IMR-90 (cell line): ENCODE results near the gene GNAZ. TPM values are rescaled to one million over a fixed set of nuclear protein-coding genes. Genes with fewer than 3 reads are reported as not detected.

Experiments used
- ATAC-seq: fragments of 200-7000 bp; cut with Tn5 transposase; 2 replicates; pipeline ENCODE4 v1.9.1; 2020; ENCODE audit warnings: low read depth, mild to moderate bottlenecking, moderate library complexity
- BruUV-seq: library from RNA; stranded (reverse); fragments of 400-500 nt; replicated peaks from 2 replicates; lab custom pipeline; 2021; lab: Mats Ljungman, UMichigan
- CTCF ChIA-PET: fragments of 300-600 bp; formaldehyde crosslinking; extraction: SDS; loops from one replicate; lab custom pipeline; 2021; ENCODE audit warnings: antibody characterized with exemption; lab: Yijun Ruan, JAX
- POLR2A ChIA-PET: fragments of 300-600 bp; sonication (Branson Sonifier 250); formaldehyde crosslinking; loops from one replicate; lab custom pipeline; 2022; ENCODE audit warnings: antibody characterized with exemption; ENCODE audit not compliant: unreplicated experiment; lab: Charles Lee
- DNase-seq: peaks from one replicate; pipeline ENCODE4 v3.0.0; 2013
- H2AFZ ChIP-seq: replicated peaks from 2 replicates; pipeline ENCODE3; 2013; ENCODE audit warnings: low read length, mild to moderate bottlenecking; ENCODE audit not compliant: poor library complexity
- H2AK5ac ChIP-seq: 2 replicates; pipeline ENCODE4 v1.6.1; 2013; ENCODE audit warnings: low read depth, low read length, inconsistent platforms
- H2AK9ac ChIP-seq: replicated peaks from 2 replicates; pipeline ENCODE3; 2013; ENCODE audit warnings: mild to moderate bottlenecking, low read depth, low read length, moderate library complexity; ENCODE audit not compliant: poor library complexity
- H2BK120ac ChIP-seq: 2 replicates; pipeline ENCODE4 v1.6.1; 2013; ENCODE audit warnings: low read depth, low read length, inconsistent platforms
- H2BK15ac ChIP-seq: 3 replicates; pipeline ENCODE4 v1.6.1; 2013; ENCODE audit warnings: low read depth, low read length, inconsistent platforms
- H2BK20ac ChIP-seq: 2 replicates; pipeline ENCODE4 v1.6.1; 2013; ENCODE audit warnings: low read depth, mild to moderate bottlenecking, inconsistent platforms, low read length, moderate library complexity
- H2BK5ac ChIP-seq: 2 replicates; pipeline ENCODE4 v1.6.1; 2013; ENCODE audit warnings: mild to moderate bottlenecking, low read depth, low read length, inconsistent platforms; ENCODE audit not compliant: poor library complexity, severe bottlenecking
- H3K14ac ChIP-seq: replicated peaks from 2 replicates; pipeline ENCODE4 v1.6.1; 2013; ENCODE audit warnings: low read depth, low read length, inconsistent platforms
- H3K18ac ChIP-seq: 2 replicates; pipeline ENCODE4 v1.6.1; 2013; ENCODE audit warnings: low read depth, low read length, control low read depth
- H3K23ac ChIP-seq: 2 replicates; pipeline ENCODE4 v1.6.1; 2013; ENCODE audit warnings: low read depth, low read length, inconsistent platforms
- H3K27ac ChIP-seq: 2 replicates; pipeline ENCODE4 v1.5.1; 2013; ENCODE audit warnings: mild to moderate bottlenecking, control low read depth, low read length; ENCODE audit not compliant: insufficient read depth
- H3K27me3 ChIP-seq: 2 replicates; pipeline ENCODE4 v1.6.1; 2013; ENCODE audit warnings: low read length; ENCODE audit not compliant: control insufficient read depth, insufficient read depth
- H3K36me3 ChIP-seq: 2 replicates; pipeline ENCODE4 v1.6.1; 2013; ENCODE audit warnings: low read length, mixed read lengths; ENCODE audit not compliant: control insufficient read depth, insufficient read depth
- H3K4ac ChIP-seq: 2 replicates; pipeline ENCODE4 v1.6.1; 2013; ENCODE audit warnings: low read depth, low read length, inconsistent platforms
- H3K4me1 ChIP-seq: 2 replicates; pipeline ENCODE4 v1.6.1; 2013; ENCODE audit warnings: low read length, mixed read lengths; ENCODE audit not compliant: control insufficient read depth, insufficient read depth
- H3K4me2 ChIP-seq: 2 replicates; pipeline ENCODE4 v1.6.1; 2013; ENCODE audit warnings: low read depth, mild to moderate bottlenecking, control low read depth, low read length, moderate library complexity
- H3K4me3 ChIP-seq: 2 replicates; pipeline ENCODE4 v1.5.1; 2013; ENCODE audit warnings: low read depth, mild to moderate bottlenecking, control low read depth, low read length, moderate library complexity; ENCODE audit not compliant: insufficient read depth
- H3K56ac ChIP-seq: 2 replicates; pipeline ENCODE4 v1.6.1; 2013; ENCODE audit warnings: low read length, inconsistent platforms; ENCODE audit not compliant: insufficient read depth; ENCODE audit errors: extremely low read depth
- H3K79me1 ChIP-seq, 2 experiments: 2 replicates each; pipeline ENCODE4 v1.6.1; 2013; ENCODE audit warnings: low read length in 2 of 2, inconsistent platforms in 1 of 2, low read depth in 1 of 2
- H3K9ac ChIP-seq: 2 replicates; pipeline ENCODE4 v1.6.1; 2013; ENCODE audit warnings: low read depth, low read length, control low read depth
- H3K9me1 ChIP-seq: 2 replicates; pipeline ENCODE4 v1.6.1; 2013; ENCODE audit warnings: low read length, inconsistent platforms; ENCODE audit not compliant: insufficient read depth
- H3K9me3 ChIP-seq: 2 replicates; pipeline ENCODE4 v1.6.1; 2013; ENCODE audit warnings: low read length; ENCODE audit not compliant: control insufficient read depth, insufficient read depth
- H4K20me1 ChIP-seq: 2 replicates; pipeline ENCODE4 v1.6.1; 2013; ENCODE audit warnings: low read length, inconsistent platforms; ENCODE audit not compliant: insufficient read depth
- H4K5ac ChIP-seq: 2 replicates; pipeline ENCODE4 v1.6.1; 2013; ENCODE audit warnings: mild to moderate bottlenecking, low read depth, low read length, control low read depth
- H4K8ac ChIP-seq, 2 experiments: 2 replicates each; pipeline ENCODE4 v1.6.1; 2013; ENCODE audit warnings: low read depth in 2 of 2, low read length in 2 of 2, control low read depth in 1 of 2, inconsistent platforms in 1 of 2
- H4K91ac ChIP-seq: 2 replicates; pipeline ENCODE4 v1.6.1; 2013; ENCODE audit warnings: low read depth, low read length, inconsistent platforms; ENCODE audit not compliant: insufficient read depth
- BHLHE40 ChIP-seq: fragments of 150-350 bp; IDR thresholded peaks from 2 replicates; pipeline ENCODE4 v1.6.1; 2016; ENCODE audit warnings: mild to moderate bottlenecking, low read depth, low read length
- CEBPB ChIP-seq: IDR thresholded peaks from 2 replicates; pipeline ENCODE4 v1.6.1; 2012; ENCODE audit warnings: low read depth, low read length, improper control_type of control experiment
- CTCF ChIP-seq: conservative IDR thresholded peaks from 2 replicates; pipeline ENCODE4 v1.5.1; 2012; ENCODE audit warnings: mild to moderate bottlenecking, low read depth, low read length, improper control_type of control experiment
- ELK1 ChIP-seq: fragments of 150-350 bp; IDR thresholded peaks from 2 replicates; pipeline ENCODE4 v1.6.1; 2016; ENCODE audit warnings: low read depth, mild to moderate bottlenecking, low read length, moderate library complexity, borderline replicate concordance
- FOS ChIP-seq: fragments of 150-350 bp; IDR thresholded peaks from 2 replicates; pipeline ENCODE4 v1.6.1; 2016; ENCODE audit warnings: low read depth, low read length
- MXI1 ChIP-seq: IDR thresholded peaks from 2 replicates; pipeline ENCODE4 v1.6.1; 2012; ENCODE audit warnings: low read depth, mild to moderate bottlenecking, low read length, moderate library complexity, borderline replicate concordance
- NFE2L2 ChIP-seq: fragments of 150-350 bp; IDR thresholded peaks from 2 replicates; pipeline ENCODE4 v1.6.1; 2016; ENCODE audit warnings: low read depth, mild to moderate bottlenecking, low read length
- RAD21 ChIP-seq: IDR thresholded peaks from 2 replicates; pipeline ENCODE4 v1.6.1; 2012; ENCODE audit warnings: low read length, improper control_type of control experiment
- RCOR1 ChIP-seq: IDR thresholded peaks from 2 replicates; pipeline ENCODE4 v1.6.1; 2012; ENCODE audit warnings: mild to moderate bottlenecking, low read length, improper control_type of control experiment; ENCODE audit not compliant: insufficient replicate concordance
- RFX5 ChIP-seq: IDR thresholded peaks from 2 replicates; pipeline ENCODE4 v1.8.0; 2012; ENCODE audit warnings: low read depth, mild to moderate bottlenecking, low read length, moderate library complexity
- SMC3 ChIP-seq: fragments of 150-350 bp; IDR thresholded peaks from 2 replicates; pipeline ENCODE4 v1.6.1; 2016; ENCODE audit warnings: low read depth, mild to moderate bottlenecking, antibody characterized with exemption, low read length, moderate library complexity
- USF2 ChIP-seq: fragments of 150-350 bp; IDR thresholded peaks from 2 replicates; pipeline ENCODE4 v1.6.1; 2017; ENCODE audit warnings: mild to moderate bottlenecking, antibody characterized with exemption, low read length, low read depth
- WGBS, 2 experiments: methylation state at CpG; one replicate each; pipeline versions ENCODE4 v1.1.5 to v1.1.7; 2013; ENCODE audit warnings: missing lambda C conversion rate in 2 of 2; ENCODE audit not compliant: insufficient read length in 1 of 2; ENCODE audit errors: extremely low coverage in 2 of 2; 5-methylcytosine and 5-hydroxymethylcytosine counted together
- dilution Hi-C: fragments of 300-500 bp; cut with HindIII; formaldehyde crosslinking; loops from one replicate; pipeline ENCODE4 v1.14.3; 2018; ENCODE audit warnings: low sequenced_read_pairs; ENCODE audit not compliant: unreplicated experiment
- in situ Hi-C: fragments of 300-500 bp; cut with MboI; formaldehyde crosslinking; loops from 3 replicates; pipeline ENCODE4 v1.14.3; 2019; ENCODE audit warnings: low sequenced_read_pairs, inconsistent platforms, mixed read lengths
- intact Hi-C: fragments of 100-400 bp; cut with micrococcal nuclease; formaldehyde crosslinking; loops from 2 replicates; pipeline ENCODE4 v1.10.0; 2022
- polyA plus RNA-seq, 3 experiments: library from polyadenylated mRNA; depleted of rRNA; stranded (reverse); fragments of >200 nt; gene quantifications; 2 replicates each; pipeline ENCODE4 v1.2.3, GENCODE V29; 2012; ENCODE audit warnings: low replicate concordance in 1 of 3
- total RNA-seq: library from RNA; depleted of rRNA; stranded (reverse); fragments of >200 nt; gene quantifications from 2 replicates; pipeline ENCODE4 v1.2.3, GENCODE V29; 2012

The GNAZ gene
- total and polyA plus RNA-seq, 2 of the 4 experiments (the other 2 are of a cell fraction): 1.5 to 2.5 TPM

GRCh38 chr22:23116506-23117263, 46.4 kb downstream of the GNAZ start:
- H3K4me3 ChIP-seq: no peak overlapping the region
- no peak for TF ChIP-seq RFX5
- no peak for TF ChIP-seq CTCF
- no peak for TF ChIP-seq FOS
- no peak for TF ChIP-seq ELK1
- TF ChIP-seq RAD21: no peak
- no peak for TF ChIP-seq SMC3
- no peak for TF ChIP-seq USF2
- no peak for TF ChIP-seq BHLHE40
- no peak for TF ChIP-seq NFE2L2
- TF ChIP-seq MXI1: no peak
- no peak for TF ChIP-seq CEBPB
- no peak for TF ChIP-seq RCOR1

More at GRCh38 chr22:23116506-23117263, 46.4 kb downstream of the GNAZ start:
- intact Hi-C loops: no loop called here
- Histone ChIP-seq H2BK120ac (no peak overlapping the region), H3K27me3 (peaks cover 4% of the 10 kb centered on the region; the same call in 1 of the 2 replicates), H3K56ac (no peak overlapping the region), H3K79me1 (no peaks in the 10 kb centered on the region), H4K5ac (no peak overlapping the region), H3K9me1 (no peaks in the 10 kb centered on the region), H2BK5ac (no peak overlapping the region), H3K4ac (no peak overlapping the region), H4K8ac (no peak overlapping the region), H3K9me3 (no peaks in the 10 kb centered on the region), H2BK15ac (no peak overlapping the region), H3K27ac (no peak overlapping the region), H3K9ac (no peak overlapping the region), H2AK9ac (no peak overlapping the region), H3K23ac (no peak overlapping the region), H3K36me3 (no peaks in the 10 kb centered on the region), H3K4me1 (no peaks in the 10 kb centered on the region), H2BK20ac (no peak overlapping the region), H3K4me2 (no peak overlapping the region), H2AFZ (no peak overlapping the region), H2AK5ac (no peak overlapping the region), H3K14ac (no peak overlapping the region), H4K91ac (no peak overlapping the region), H4K20me1 (no peaks in the 10 kb centered on the region; the same call in 1 of the 2 replicates), H3K18ac (no peak overlapping the region)
- POLR2A ChIA-PET: no interaction called here
- CTCF ChIA-PET: no interaction called here
- dilution Hi-C loops: no loop called here
- in situ Hi-C loops: no loop called here
- no TSS peak for BruUV-seq
- ATAC-seq: no peak
- DNase-seq: no peak
- 59% methylated on average over 6 of the region's 10 CpGs; no CpG with 5 or more reads in 1 of the 2 experiments for WGBS, 2 experiments
